WTC11 (cell line): Measurements from ENCODE around the gene RBMS1.

ENCODE experiments used
- CTCF ChIP-seq: fragments of 200-600 bp; IDR thresholded peaks from 2 replicates; pipeline ENCODE4 v1.8.0; 2022; ENCODE audit warnings: antibody characterized with exemption
- OVOL2 ChIP-seq: fragments of 250-450 bp; sonication (Bioruptor Pico); IDR thresholded peaks from 2 replicates; pipeline ENCODE4 v1.9.0; 2021; ENCODE audit warnings: mild to moderate bottlenecking, borderline replicate concordance
- TP53 ChIP-seq: sonication (generic); formaldehyde crosslinking; IDR thresholded peaks from 2 replicates; pipeline ENCODE4 v1.8.1; 2023; ENCODE audit warnings: mild to moderate bottlenecking, missing genetic modification reagents
- USF2 ChIP-seq: sonication (generic); formaldehyde crosslinking; IDR thresholded peaks from 2 replicates; pipeline ENCODE4 v1.8.1; 2023; ENCODE audit warnings: mild to moderate bottlenecking, missing genetic modification reagents, moderate library complexity

DNA sequence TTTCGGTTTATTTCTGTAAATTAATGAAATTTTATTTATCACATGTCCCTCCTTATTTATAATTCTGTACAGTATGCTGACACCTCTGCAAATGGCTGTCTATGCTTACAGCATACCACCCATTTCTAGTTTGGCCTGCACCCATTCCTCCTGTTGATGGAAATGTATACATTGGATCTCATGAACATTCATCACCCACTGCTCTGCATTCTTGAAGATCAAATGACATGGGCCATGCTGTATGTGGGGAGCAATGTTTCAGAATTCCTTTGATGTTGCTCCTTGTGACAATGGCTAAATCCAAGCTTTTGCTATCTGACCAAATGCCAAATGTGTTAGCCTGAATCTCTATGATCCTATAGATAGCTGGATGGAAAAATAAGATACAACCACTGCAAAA is 238.2 kb downstream of the RBMS1 start:
- no peak for TF ChIP-seq TP53 (CRISPR knock-in tag)
- TF ChIP-seq USF2 (CRISPR knock-in tag) = no peak
- no peak for TF ChIP-seq CTCF
- TF ChIP-seq OVOL2 (CRISPR knock-in tag) = no peak
